Breast epithelium (tissue), 4 donors: Measurements from ENCODE around the gene SIDT1. TPM values are rescaled to one million over a fixed set of nuclear protein-coding genes. Genes with fewer than 3 reads are reported as not detected.

Source experiments
- DNase-seq, 2 donors: peaks; one replicate each; pipeline ENCODE4 v3.0.0-alpha.2; 2019; ENCODE audit warnings: low spot score in 2 of 2
- H3K27ac ChIP-seq, 2 donors: fragments of 200-600 bp; sonication (generic) in 1 of 2; one replicate each; pipeline ENCODE4 v1.5.1; 2016 to 2019; ENCODE audit warnings: mild to moderate bottlenecking in 1 of 2
- H3K27me3 ChIP-seq, 2 donors: fragments of 200-600 bp; sonication (generic) in 1 of 2; one replicate each; pipeline versions ENCODE4 v1.5.1 to v1.6.0; 2017 to 2019; ENCODE audit warnings: control low read depth in 1 of 2, mild to moderate bottlenecking in 1 of 2
- H3K36me3 ChIP-seq: fragments of 200-600 bp; one replicate; pipeline ENCODE4 v1.5.1; 2019
- H3K4me1 ChIP-seq, 2 donors: fragments of 200-600 bp; sonication (generic); one replicate each; pipeline ENCODE4 v1.5.1; 2016 to 2019; ENCODE audit warnings: control low read depth in 1 of 2
- H3K4me3 ChIP-seq, 3 donors: fragments of 200-600 bp; sonication (generic); 1 replicate in 2 of 3; 2 replicates in 1 of 3; pipeline ENCODE4 v1.5.1; 2016 to 2019; ENCODE audit warnings: mild to moderate bottlenecking in 3 of 3, moderate library complexity in 2 of 3
- H3K9me3 ChIP-seq, 2 donors: fragments of 200-600 bp; sonication (generic) in 1 of 2; one replicate each; pipeline ENCODE4 v1.5.1; 2016 to 2019; ENCODE audit warnings: control low read depth in 1 of 2
- CTCF ChIP-seq, 3 donors: fragments of 450-650 bp; IDR thresholded peaks; one replicate each; pipeline ENCODE4 v1.5.1; 2016 to 2017; ENCODE audit warnings: antibody characterized with exemption in 3 of 3, mild to moderate bottlenecking in 3 of 3, moderate library complexity in 3 of 3
- POLR2A ChIP-seq: fragments of 450-650 bp; IDR thresholded peaks from one replicate; pipeline ENCODE4 v1.6.1; 2016; ENCODE audit warnings: antibody characterized with exemption, mild to moderate bottlenecking, moderate library complexity
- POLR2AphosphoS5 ChIP-seq, 3 donors: sonication (generic); formaldehyde crosslinking; IDR thresholded peaks; one replicate each; pipeline ENCODE4 v1.6.1; 2017; ENCODE audit warnings: antibody characterized with exemption in 3 of 3
- intact Hi-C: fragments of 100-400 bp; cut with DNase I; formaldehyde crosslinking; loops from one replicate; pipeline ENCODE4 v1.15.1; 2023; ENCODE audit warnings: low total_unique reads
- total RNA-seq, 3 donors: library from RNA; depleted of rRNA; stranded (reverse); fragments of >200 nt; gene quantifications; one replicate each; pipeline ENCODE4 v1.1.0, GENCODE V29; 2016

Gene SIDT1
- total RNA-seq, 3 donors from 2014 or later: 3.8 to 95.0 (median 52.8) TPM

- Histone ChIP-seq H3K4me1 (no peaks in the 10 kb centered on the region), H3K4me3 (no peak overlapping the region), H3K9me3 (peaks cover 7% of the 10 kb centered on the region in 2 donors), H3K27me3 (no peaks in the 10 kb centered on the region), H3K27ac (no peak overlapping the region), H3K36me3 (no peaks in the 10 kb centered on the region)
- DNase-seq: no peak
- intact Hi-C loops: no loop called here
- TF ChIP-seq CTCF (IDR thresholded peaks at IDR 0.05): no peak
- no peak for TF ChIP-seq POLR2A
- no peak for TF ChIP-seq POLR2AphosphoS5 (IDR thresholded peaks at IDR 0.05)
Observed at GRCh38 chr3:113648524-113648923, 116.2 kb downstream of the SIDT1 start.

GRCh38 chr3:113649174-113649845 lies 117.0 kb downstream of the SIDT1 start:
- no peaks in the 10 kb centered on the region for H3K27me3 ChIP-seq
- H3K36me3 ChIP-seq: no peaks in the 10 kb centered on the region
- H3K27ac ChIP-seq: no peak overlapping the region
- TF ChIP-seq POLR2A (no peak), CTCF (IDR thresholded peaks at IDR 0.05) (no peak), POLR2AphosphoS5 (IDR thresholded peaks at IDR 0.05) (no peak)
- H3K4me1 ChIP-seq: no peaks in the 10 kb centered on the region
- no peak for DNase-seq
- H3K4me3 ChIP-seq: no peak overlapping the region
- H3K9me3 ChIP-seq: peaks cover 7% of the 10 kb centered on the region in 2 donors
- intact Hi-C loops: no loop called here

- DNase-seq: no peak
- Histone ChIP-seq H3K36me3 (peaks cover under 1% of the 10 kb centered on the region), H3K9me3 (no peaks in the 10 kb centered on the region), H3K4me3 (no peak overlapping the region), H3K4me1 (no peaks in the 10 kb centered on the region), H3K27ac (no peak overlapping the region), H3K27me3 (no peaks in the 10 kb centered on the region)
- intact Hi-C loops: no loop called here
- no peak for TF ChIP-seq CTCF (IDR thresholded peaks at IDR 0.05)
- no peak for TF ChIP-seq POLR2A
- TF ChIP-seq POLR2AphosphoS5 (IDR thresholded peaks at IDR 0.05): no peak
Observed at GRCh38 chr3:113654310-113654709, 122.0 kb downstream of the SIDT1 start.

GRCh38 chr3:113654851-113655250 lies 122.5 kb downstream of the SIDT1 start:
- Histone ChIP-seq H3K4me3 (no peak overlapping the region), H3K4me1 (no peaks in the 10 kb centered on the region), H3K36me3 (peaks cover 4% of the 10 kb centered on the region), H3K9me3 (no peaks in the 10 kb centered on the region), H3K27ac (no peak overlapping the region), H3K27me3 (no peaks in the 10 kb centered on the region)
- DNase-seq: no peak
- TF ChIP-seq POLR2A (no peak), POLR2AphosphoS5 (IDR thresholded peaks at IDR 0.05) (no peak), CTCF (IDR thresholded peaks at IDR 0.05) (no peak)
- intact Hi-C loops: no loop called here

GRCh38 chr3:113658107-113658506 lies 125.8 kb downstream of the SIDT1 start:
- TF ChIP-seq POLR2AphosphoS5 (IDR thresholded peaks at IDR 0.05) (no peak), CTCF (IDR thresholded peaks at IDR 0.05) (no peak), POLR2A (no peak)
- no peak for DNase-seq
- H3K9me3 ChIP-seq: no peaks in the 10 kb centered on the region
- no peak overlapping the region for H3K27ac ChIP-seq
- no peaks in the 10 kb centered on the region for H3K27me3 ChIP-seq
- no peaks in the 10 kb centered on the region for H3K4me1 ChIP-seq
- intact Hi-C loops: no loop called here
- no peak overlapping the region for H3K4me3 ChIP-seq
- peaks cover 4% of the 10 kb centered on the region for H3K36me3 ChIP-seq
